HG02678 (cell line): ENCODE measurements around the gene MYCBP.

ENCODE experiments used
- ATAC-seq: cut with Tn5 transposase; IDR thresholded peaks from one replicate; pipeline ENCODE4 v1.9.1; 2021; ENCODE audit warnings: mild to moderate bottlenecking, moderate library complexity; ENCODE audit not compliant: unreplicated experiment

MYCBP gene

GRCh38 chr1:38826886-38827285 is 46.3 kb downstream of the MYCBP start:
- no peak for ATAC-seq

GRCh38 chr1:38826262-38826661 is 46.9 kb downstream of the MYCBP start:
- ATAC-seq = no peak

GRCh38 chr1:38820860-38821259 is 52.3 kb downstream of the MYCBP start:
- ATAC-seq = no peak

- ATAC-seq = no peak
Observed at GRCh38 chr1:38819516-38819915, 53.6 kb downstream of the MYCBP start.

GRCh38 chr1:38819040-38819439 is 54.1 kb downstream of the MYCBP start:
- no peak for ATAC-seq

- no peak for ATAC-seq
Observed at GRCh38 chr1:38818175-38818976, 54.8 kb downstream of the MYCBP start.

- no peak for ATAC-seq
Observed at GRCh38 chr1:38817267-38818174, 55.6 kb downstream of the MYCBP start.

GRCh38 chr1:38815903-38816627 is 57.1 kb downstream of the MYCBP start:
- peak; percentile 82 for ATAC-seq

- ATAC-seq = no peak
Observed at GRCh38 chr1:38814984-38815464, 58.1 kb downstream of the MYCBP start.

GRCh38 chr1:38814444-38814983 is 58.6 kb downstream of the MYCBP start:
- no peak for ATAC-seq

- ATAC-seq = no peak
Observed at GRCh38 chr1:38812981-38813380, 60.2 kb downstream of the MYCBP start.
